Thymus (tissue), 11 donors: ENCODE measurements around the gene ERC2. TPM values are rescaled to one million over a fixed set of nuclear protein-coding genes. Genes with fewer than 3 reads are reported as not detected.

Experiments used
- DNase-seq, 9 donors: peaks; one replicate each; pipeline ENCODE4 v3.0.0-alpha.2; 2013; ENCODE audit warnings: low spot score in 9 of 9, low read depth in 6 of 9, missing footprints in 1 of 9
- H3K27ac ChIP-seq, 2 donors: one replicate each; pipeline ENCODE4 v1.5.1; 2013; ENCODE audit warnings: control low read depth in 1 of 2, low read depth in 1 of 2, low read length in 1 of 2, mild to moderate bottlenecking in 1 of 2, moderate library complexity in 1 of 2
- H3K27me3 ChIP-seq, 2 donors: one replicate each; pipeline ENCODE4 v1.5.1; 2013; ENCODE audit warnings: low read length in 1 of 2; ENCODE audit not compliant: control insufficient read depth in 2 of 2, insufficient read depth in 1 of 2
- H3K36me3 ChIP-seq, 2 donors: one replicate each; pipeline ENCODE4 v1.5.1; 2013; ENCODE audit warnings: low read length in 1 of 2, mild to moderate bottlenecking in 1 of 2, moderate library complexity in 1 of 2; ENCODE audit not compliant: control insufficient read depth in 2 of 2, insufficient read depth in 2 of 2
- H3K4me1 ChIP-seq, 2 donors: one replicate each; pipeline ENCODE4 v1.5.1; 2013; ENCODE audit warnings: low read length in 2 of 2; ENCODE audit not compliant: control insufficient read depth in 2 of 2, insufficient read depth in 2 of 2
- H3K4me3 ChIP-seq, 2 donors: one replicate each; pipeline ENCODE4 v1.5.1; 2013; ENCODE audit warnings: low read length in 2 of 2, control low read depth in 1 of 2, mild to moderate bottlenecking in 1 of 2
- H3K9me3 ChIP-seq, 2 donors: one replicate each; pipeline ENCODE4 v1.5.1; 2013; ENCODE audit warnings: low read length in 1 of 2, mild to moderate bottlenecking in 1 of 2; ENCODE audit not compliant: control insufficient read depth in 2 of 2, insufficient read depth in 1 of 2
- WGBS: extraction: QIAGEN DNeasy Blood & Tissue Kit; methylation state at CpG from one replicate; pipeline ENCODE4 v1.1.7; 2013; 5-methylcytosine and 5-hydroxymethylcytosine counted together
- polyA plus RNA-seq: library from polyadenylated mRNA; stranded (reverse); fragments of 200-250 nt; gene quantifications from one replicate; pipeline ENCODE4 v1.2.3, GENCODE V29; 2013
- total RNA-seq: library from RNA; stranded (reverse); fragments of 120-200 nt; gene quantifications from one replicate; pipeline ENCODE4 v1.2.4, GENCODE V29; 2013
- donor health status: healthy.

ERC2 gene
- total and polyA plus RNA-seq, 2 donors, result 0.28 to 0.50 TPM

- no peaks in the 10 kb centered on the region for H3K36me3 ChIP-seq
- no peak overlapping the region for H3K27ac ChIP-seq
- H3K4me1 ChIP-seq, result no peaks in the 10 kb centered on the region
- H3K9me3 ChIP-seq, result no peaks in the 10 kb centered on the region
- no peak overlapping the region for H3K4me3 ChIP-seq
- H3K27me3 ChIP-seq, result no peaks in the 10 kb centered on the region
- DNase-seq, result no peak
- 98% methylated on average over 1 of the region's 1 CpG for WGBS
Observed at GRCh38 chr3:55923626-55924025, 544.6 kb downstream of the ERC2 start.

- Histone ChIP-seq H3K27ac (no peak overlapping the region), H3K9me3 (no peaks in the 10 kb centered on the region), H3K36me3 (no peaks in the 10 kb centered on the region), H3K27me3 (no peaks in the 10 kb centered on the region), H3K4me3 (no peak overlapping the region), H3K4me1 (no peaks in the 10 kb centered on the region)
- 84% methylated on average over 2 of the region's 2 CpGs for WGBS
- no peak for DNase-seq
Observed at GRCh38 chr3:55923207-55923606, 545.1 kb downstream of the ERC2 start.

- no peak overlapping the region for H3K27ac ChIP-seq
Observed at GRCh38 chr3:55912880-55913279, 555.4 kb downstream of the ERC2 start.

GRCh38 chr3:55911266-55911665 lies 557.0 kb downstream of the ERC2 start:
- no peaks in the 10 kb centered on the region for H3K27me3 ChIP-seq
- H3K4me1 ChIP-seq, result no peaks in the 10 kb centered on the region
- DNase-seq, result no peak
- no peaks in the 10 kb centered on the region for H3K36me3 ChIP-seq
- H3K4me3 ChIP-seq, result no peak overlapping the region
- H3K27ac ChIP-seq, result no peak overlapping the region
- H3K9me3 ChIP-seq, result no peaks in the 10 kb centered on the region
- 93% methylated on average over 4 of the region's 4 CpGs for WGBS

More at GRCh38 chr3:55912880-55913279, 555.4 kb downstream of the ERC2 start:
- Histone ChIP-seq H3K36me3 (no peaks in the 10 kb centered on the region), H3K4me3 (no peak overlapping the region), H3K9me3 (no peaks in the 10 kb centered on the region), H3K27me3 (no peaks in the 10 kb centered on the region), H3K4me1 (no peaks in the 10 kb centered on the region)
- 96% methylated on average over 2 of the region's 2 CpGs for WGBS
- no peak for DNase-seq

GRCh38 chr3:55910543-55910942 lies 557.7 kb downstream of the ERC2 start:
- no peak for DNase-seq
- Histone ChIP-seq H3K27ac (no peak overlapping the region), H3K36me3 (no peaks in the 10 kb centered on the region), H3K27me3 (no peaks in the 10 kb centered on the region), H3K9me3 (no peaks in the 10 kb centered on the region), H3K4me3 (no peak overlapping the region), H3K4me1 (no peaks in the 10 kb centered on the region)
- 92% methylated on average over 1 of the region's 1 CpG for WGBS

- H3K4me3 ChIP-seq, result no peak overlapping the region
- DNase-seq, result no peak
- WGBS, result 96% methylated on average over 3 of the region's 3 CpGs
Observed at GRCh38 chr3:55909373-55909772, 558.9 kb downstream of the ERC2 start.

GRCh38 chr3:55907616-55908015 lies 560.7 kb downstream of the ERC2 start:
- Histone ChIP-seq H3K27ac (no peak overlapping the region), H3K4me3 (no peak overlapping the region), H3K36me3 (no peaks in the 10 kb centered on the region), H3K4me1 (no peaks in the 10 kb centered on the region), H3K27me3 (no peaks in the 10 kb centered on the region), H3K9me3 (no peaks in the 10 kb centered on the region)
- DNase-seq, result no peak
- 94% methylated on average over 3 of the region's 3 CpGs for WGBS

More at GRCh38 chr3:55909373-55909772, 558.9 kb downstream of the ERC2 start:
- H3K27me3 ChIP-seq, result no peaks in the 10 kb centered on the region
- no peaks in the 10 kb centered on the region for H3K9me3 ChIP-seq
- H3K4me1 ChIP-seq, result no peaks in the 10 kb centered on the region
- H3K27ac ChIP-seq, result no peak overlapping the region
- H3K36me3 ChIP-seq, result no peaks in the 10 kb centered on the region

- H3K27ac ChIP-seq, result no peak overlapping the region
Observed at GRCh38 chr3:55906896-55907295, 561.4 kb downstream of the ERC2 start.

GRCh38 chr3:55904716-55905115 lies 563.6 kb downstream of the ERC2 start:
- Histone ChIP-seq H3K4me3 (no peak overlapping the region), H3K36me3 (no peaks in the 10 kb centered on the region), H3K27ac (no peak overlapping the region), H3K4me1 (no peaks in the 10 kb centered on the region), H3K27me3 (no peaks in the 10 kb centered on the region), H3K9me3 (no peaks in the 10 kb centered on the region)
- WGBS, result 77% methylated on average over 6 of the region's 6 CpGs
- DNase-seq, result no peak

More at GRCh38 chr3:55906896-55907295, 561.4 kb downstream of the ERC2 start:
- Histone ChIP-seq H3K4me1 (no peaks in the 10 kb centered on the region), H3K9me3 (no peaks in the 10 kb centered on the region), H3K4me3 (no peak overlapping the region), H3K36me3 (no peaks in the 10 kb centered on the region), H3K27me3 (no peaks in the 10 kb centered on the region)
- WGBS, result 94% methylated on average over 3 of the region's 3 CpGs
- DNase-seq, result no peak

- DNase-seq, result no peak
- H3K27ac ChIP-seq, result no peak overlapping the region
- no peaks in the 10 kb centered on the region for H3K4me1 ChIP-seq
- no peaks in the 10 kb centered on the region for H3K27me3 ChIP-seq
- H3K4me3 ChIP-seq, result no peak overlapping the region
- 97% methylated on average over 3 of the region's 3 CpGs for WGBS
- H3K36me3 ChIP-seq, result no peaks in the 10 kb centered on the region
- no peaks in the 10 kb centered on the region for H3K9me3 ChIP-seq
Observed at GRCh38 chr3:55903680-55904079, 564.6 kb downstream of the ERC2 start.
